Activated T-helper 1 cell treated with Interleukin-2 at 50 U/mL for 16 hours (primary cell): ENCODE data around the gene NCAPD2.

Experiments
- DNase-seq: peaks from one replicate; pipeline ENCODE4 v3.0.0-alpha.2; 2020; ENCODE audit warnings: low read depth

Gene NCAPD2

DNA sequence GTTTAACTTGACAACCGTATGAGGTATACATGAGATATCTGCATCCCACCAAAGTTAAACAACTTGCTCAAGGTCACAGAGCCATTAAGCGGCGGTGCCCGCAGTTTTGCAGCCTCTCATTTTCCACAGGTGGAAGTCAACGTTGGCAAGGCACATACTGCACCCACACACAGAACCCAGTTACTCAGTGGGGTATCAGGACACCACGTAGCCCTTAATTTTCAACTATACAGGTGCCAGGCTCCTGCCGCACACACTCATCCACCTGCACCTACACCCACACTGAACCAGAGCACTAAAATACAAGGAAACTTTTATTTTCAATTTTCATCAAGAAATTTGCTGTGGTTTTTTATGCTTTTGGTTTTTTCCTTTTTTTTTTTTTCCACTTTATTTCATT is 75.9 kb downstream of the NCAPD2 start:
- DNase-seq = no peak

DNA sequence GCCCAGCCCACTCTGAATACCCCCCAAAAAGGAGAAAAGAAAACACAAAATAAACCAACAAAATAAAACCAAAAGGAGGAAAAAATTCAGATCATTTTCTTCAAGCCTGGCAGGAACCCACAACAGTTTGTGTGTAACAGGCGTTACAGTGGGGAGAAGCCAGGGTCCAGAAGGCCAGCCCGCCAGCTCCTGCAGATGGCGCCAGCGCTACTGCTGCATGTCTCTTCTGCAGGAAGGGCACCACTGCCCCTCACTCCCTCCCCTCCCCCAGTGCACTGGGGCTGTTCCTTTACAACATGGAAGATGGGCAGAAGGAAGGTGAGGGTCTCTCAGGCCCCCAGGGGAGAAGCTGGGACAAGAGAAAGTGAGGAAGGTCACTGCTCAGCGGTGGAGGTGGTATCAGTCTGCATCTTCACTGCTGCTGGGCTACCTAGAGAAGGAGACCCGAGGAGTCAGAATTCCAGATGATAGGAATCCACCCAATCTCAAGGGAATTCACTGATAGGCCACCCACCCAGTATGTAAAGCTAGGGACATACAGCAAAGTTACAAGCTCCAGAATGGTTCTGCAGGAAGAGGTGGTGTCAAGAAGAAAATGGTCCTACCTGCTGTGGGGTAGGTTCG is 76.5 kb downstream of the NCAPD2 start:
- no peak for DNase-seq

DNA sequence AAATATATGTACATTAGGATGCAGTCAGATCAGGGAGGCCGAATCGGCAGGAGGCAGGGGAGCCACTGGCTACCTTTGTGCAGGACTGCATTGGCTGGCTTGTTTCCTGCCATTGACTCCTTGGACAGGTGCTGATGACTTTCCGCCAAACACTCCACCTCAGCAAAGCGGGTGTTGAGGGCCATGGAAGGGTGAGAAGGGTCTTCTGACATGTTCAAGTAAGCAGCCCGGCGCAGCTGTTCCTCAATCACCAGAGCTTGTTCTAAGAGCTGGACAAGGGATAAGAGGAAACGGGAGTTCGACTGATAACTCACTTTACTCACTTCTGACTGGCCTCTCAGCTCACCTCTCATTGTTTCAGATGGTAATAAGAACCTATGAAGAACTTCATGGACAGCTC is 79.1 kb downstream of the NCAPD2 start:
- DNase-seq = no peak

DNA sequence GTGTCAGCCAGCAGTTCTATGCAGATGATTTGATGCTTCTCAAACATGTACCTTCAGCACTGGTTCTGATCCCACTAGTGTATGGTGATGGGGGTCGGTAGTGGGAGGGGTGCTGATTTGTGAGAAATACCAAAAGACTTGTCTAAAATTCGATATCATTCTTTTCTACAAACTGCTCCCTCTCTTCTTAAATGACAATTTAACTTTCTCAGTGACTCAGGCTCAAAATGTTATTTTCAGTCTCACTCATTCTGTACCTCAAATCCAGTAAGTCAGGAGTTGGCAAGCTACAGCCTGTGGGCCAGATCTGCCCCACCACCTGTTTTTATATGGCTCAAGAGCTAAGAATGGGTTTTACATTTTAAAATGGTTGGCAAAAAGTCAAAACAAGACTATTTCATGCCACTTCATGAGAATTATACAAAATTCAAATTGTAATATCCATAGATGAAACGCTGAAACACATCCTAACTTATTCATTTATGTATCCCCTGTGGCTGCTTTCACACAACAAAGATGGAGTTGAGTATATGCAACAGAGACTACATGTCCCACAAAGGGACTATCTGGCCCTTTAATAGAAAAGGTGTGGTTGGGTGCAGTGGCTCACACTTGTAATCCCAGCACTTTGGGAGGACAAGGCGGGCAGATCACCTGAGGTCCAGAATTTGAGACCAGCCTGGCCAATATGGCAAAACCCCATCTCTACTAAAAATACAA is 80.8 kb downstream of the NCAPD2 start:
- no peak for DNase-seq

DNA sequence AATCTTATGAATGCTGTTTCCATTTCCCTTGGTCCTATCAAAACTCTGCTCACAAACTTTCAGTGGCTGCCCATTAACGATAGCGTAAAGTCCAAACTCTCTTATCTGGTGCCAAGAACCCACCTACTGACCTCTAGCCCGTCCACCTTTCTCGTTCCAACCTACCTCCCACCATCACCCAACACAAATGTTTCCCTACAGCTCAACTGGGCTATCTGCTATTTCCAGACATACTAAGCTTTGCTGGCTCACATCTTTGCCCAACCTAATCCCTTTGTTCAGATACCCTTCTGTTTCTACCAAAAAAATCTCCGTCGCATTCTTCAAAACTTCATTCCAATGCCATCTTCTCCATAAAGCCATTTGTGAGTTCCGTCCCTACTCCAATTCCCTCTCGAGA is 81.7 kb downstream of the NCAPD2 start:
- DNase-seq = no peak
